NCI-H2196 (cell line): Measurements from ENCODE around the gene ESR1.
"Not testable (repeated sequence)": the region's sequence is repeated elsewhere in the genome, so short reads cannot be mapped to it uniquely, and the experiment has no call there.

Source experiments
- DNase-seq: peaks from one replicate; lab custom pipeline; 2025; ENCODE audit not compliant: unreplicated experiment; lab: John Stamatoyannopoulos, UW

The ESR1 gene

DNA sequence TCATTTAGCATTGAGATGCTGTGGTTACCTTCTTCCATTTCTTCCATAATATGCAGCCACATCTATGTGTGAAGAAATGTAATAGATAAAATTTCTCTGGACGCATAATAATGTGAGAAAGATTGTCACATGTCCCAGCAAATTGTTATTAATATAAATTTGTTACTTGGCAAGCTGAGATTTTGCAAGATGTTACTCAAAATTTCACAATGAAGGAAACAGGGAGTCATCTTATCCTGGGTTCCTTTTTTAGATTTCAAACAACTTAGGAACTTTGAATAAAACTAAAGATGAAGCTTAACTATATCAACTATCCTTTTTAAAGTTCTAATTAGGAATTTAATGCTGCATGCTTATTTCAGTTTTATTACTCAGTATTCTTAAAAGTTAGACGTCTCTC, 3.6 kb downstream of the ESR1 start:
- no peak for DNase-seq

GRCh38 chr6:151813858-151814257, 6.4 kb downstream of the ESR1 start:
- DNase-seq, result no peak

DNA sequence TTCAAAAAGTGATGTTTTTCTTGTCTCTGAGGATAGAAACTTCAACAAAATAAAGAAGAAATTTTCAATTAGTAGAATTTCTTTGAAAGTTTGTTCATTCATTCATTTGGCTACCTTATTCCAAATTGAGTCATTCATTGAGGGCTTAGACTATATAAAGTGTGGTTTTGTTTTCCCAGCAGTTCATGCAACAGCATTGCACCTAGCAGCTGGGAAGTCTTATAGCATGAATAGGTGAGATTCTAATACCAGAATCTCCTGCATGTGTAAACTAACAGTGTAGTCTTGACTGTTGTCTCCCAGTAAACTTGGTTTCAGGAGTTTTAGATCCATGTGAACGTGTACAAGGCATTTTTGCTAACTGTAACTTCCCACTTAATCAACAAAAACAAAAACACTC, 7.1 kb downstream of the ESR1 start:
- DNase-seq, result no peak

GRCh38 chr6:151822252-151823111, 15.0 kb downstream of the ESR1 start:
- DNase-seq, result no peak

GRCh38 chr6:151826517-151827142, 19.1 kb downstream of the ESR1 start:
- no peak for DNase-seq

DNA sequence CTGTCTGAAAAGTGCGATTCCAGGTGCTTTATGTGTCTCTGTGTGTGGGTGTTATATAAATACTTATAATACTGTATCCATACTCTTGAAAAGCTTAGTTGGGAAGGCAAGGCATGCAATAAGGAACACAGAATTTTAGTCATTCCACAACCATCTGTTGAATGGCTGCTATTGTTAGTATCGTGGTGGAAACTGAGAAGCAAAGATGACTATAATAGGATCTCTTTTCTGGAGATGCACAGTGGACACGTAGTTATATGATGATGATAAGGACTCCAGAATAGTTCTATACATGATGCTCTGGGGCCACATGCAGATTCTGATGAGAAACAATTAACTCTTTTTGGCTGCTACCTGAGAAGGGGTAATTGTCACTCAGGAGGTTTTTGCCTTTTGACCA, 25.2 kb downstream of the ESR1 start:
- no peak for DNase-seq

- DNase-seq, result no peak
Observed at GRCh38 chr6:151835396-151835795, 27.9 kb downstream of the ESR1 start.

DNA sequence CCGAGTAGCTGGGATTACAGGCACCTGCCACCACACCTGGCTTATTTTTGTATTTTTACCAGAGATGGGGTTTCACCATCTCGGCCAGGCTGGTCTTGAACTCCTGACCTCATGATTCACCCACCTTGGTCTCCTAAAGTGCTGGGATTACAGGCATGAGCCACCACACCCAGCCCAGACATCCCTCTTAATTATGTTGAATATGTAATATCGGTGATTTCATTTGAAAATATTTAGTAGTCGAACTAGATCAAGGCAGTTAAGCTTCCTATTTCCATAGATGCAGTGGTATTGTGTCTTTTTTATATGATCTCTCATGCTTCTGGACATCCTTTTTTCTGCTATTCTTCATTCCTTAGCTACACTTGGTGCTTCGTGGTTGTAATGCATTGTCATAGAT, 29.7 kb downstream of the ESR1 start:
- no peak for DNase-seq

DNA sequence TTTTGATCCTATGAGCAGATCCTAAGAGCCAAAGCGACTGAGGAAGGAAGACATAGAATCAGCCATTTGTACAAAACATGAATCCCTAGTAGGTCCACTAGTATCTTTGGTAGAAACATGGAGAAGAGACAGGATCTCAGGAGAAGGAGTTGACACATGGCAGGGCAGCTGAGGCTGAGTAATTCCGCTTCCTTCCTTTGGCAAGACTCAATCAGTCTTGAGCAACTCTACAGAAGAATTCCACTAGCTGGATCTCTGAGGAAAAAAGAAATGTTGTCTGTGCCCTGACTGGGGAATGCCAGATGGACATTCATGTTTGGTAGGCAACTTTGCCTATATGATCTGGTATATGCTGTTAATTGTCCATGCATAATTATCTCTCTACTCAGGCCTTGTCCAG, 35.3 kb downstream of the ESR1 start:
- no peak for DNase-seq

GRCh38 chr6:151847064-151847463, 39.6 kb downstream of the ESR1 start:
- no peak for DNase-seq

- no peak for DNase-seq
Observed at GRCh38 chr6:151850479-151851003, 43.1 kb downstream of the ESR1 start.

GRCh38 chr6:151858294-151858693, 50.8 kb downstream of the ESR1 start:
- no peak for DNase-seq

- no peak for DNase-seq
Observed at GRCh38 chr6:151862461-151862860, 55.0 kb downstream of the ESR1 start.

- not testable (repeated sequence) for DNase-seq
Observed at GRCh38 chr6:151867361-151867869, 59.9 kb downstream of the ESR1 start.

GRCh38 chr6:151869345-151869744, 61.9 kb downstream of the ESR1 start:
- DNase-seq, result no peak

DNA sequence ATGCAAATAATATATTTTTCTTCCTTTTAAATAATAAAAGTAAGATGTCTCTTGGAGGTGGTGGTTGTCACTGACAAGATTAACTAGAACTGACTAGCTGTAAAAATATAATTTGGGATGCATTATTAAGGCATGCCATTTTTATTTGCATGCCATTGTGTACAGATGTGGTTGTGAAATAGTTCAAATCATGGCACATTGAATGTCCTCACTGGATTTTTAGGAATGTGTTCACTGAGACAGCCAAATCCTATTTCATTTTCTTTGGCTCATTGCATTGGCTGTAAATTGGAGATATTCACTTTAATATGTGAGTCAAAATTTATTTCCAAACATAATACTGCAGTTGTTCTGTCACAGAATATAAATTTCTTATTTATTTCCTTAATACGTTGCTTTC, 62.3 kb downstream of the ESR1 start:
- no peak for DNase-seq

DNA sequence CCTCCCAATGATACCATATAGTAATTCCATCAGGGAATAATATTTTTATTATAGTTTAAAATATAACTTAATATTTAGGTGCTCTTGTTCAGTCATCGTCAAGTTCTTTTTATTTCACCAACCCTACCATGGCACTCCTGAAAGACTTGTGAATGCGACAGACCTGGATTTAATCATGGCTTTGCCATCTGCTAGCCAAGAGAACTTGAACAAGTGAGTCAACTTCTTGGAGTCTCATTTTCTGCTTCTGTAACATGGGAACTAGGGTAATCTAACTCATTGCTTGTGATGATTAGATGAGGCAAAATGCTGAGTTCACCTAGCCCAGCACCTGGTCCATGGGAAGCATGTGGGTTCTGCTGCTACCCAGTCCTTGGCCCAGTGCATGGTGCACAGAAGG, 62.9 kb downstream of the ESR1 start:
- DNase-seq, result no peak

GRCh38 chr6:151875524-151875923, 68.0 kb downstream of the ESR1 start:
- DNase-seq, result no peak

DNA sequence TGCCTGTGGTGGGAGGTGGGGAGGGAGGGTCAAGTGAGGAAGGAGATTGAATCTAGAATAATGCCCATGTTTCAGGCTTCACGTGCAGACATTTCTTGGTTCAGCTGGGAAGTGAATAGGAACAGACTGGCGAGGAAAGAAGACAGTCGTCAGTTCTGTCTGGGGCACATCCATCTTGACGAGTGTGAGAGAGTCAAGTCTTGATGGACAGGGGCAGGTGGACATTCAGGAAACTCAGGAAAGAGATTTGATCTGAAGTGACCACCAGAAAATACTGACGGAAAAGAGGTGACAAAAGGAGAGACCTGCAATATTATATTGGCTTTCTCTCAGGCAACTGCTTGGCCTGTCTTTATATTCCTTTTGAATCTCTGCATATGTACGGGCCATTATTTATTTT, 68.6 kb downstream of the ESR1 start:
- DNase-seq, result no peak

GRCh38 chr6:151877458-151877857, 70.0 kb downstream of the ESR1 start:
- DNase-seq, result no peak

DNA sequence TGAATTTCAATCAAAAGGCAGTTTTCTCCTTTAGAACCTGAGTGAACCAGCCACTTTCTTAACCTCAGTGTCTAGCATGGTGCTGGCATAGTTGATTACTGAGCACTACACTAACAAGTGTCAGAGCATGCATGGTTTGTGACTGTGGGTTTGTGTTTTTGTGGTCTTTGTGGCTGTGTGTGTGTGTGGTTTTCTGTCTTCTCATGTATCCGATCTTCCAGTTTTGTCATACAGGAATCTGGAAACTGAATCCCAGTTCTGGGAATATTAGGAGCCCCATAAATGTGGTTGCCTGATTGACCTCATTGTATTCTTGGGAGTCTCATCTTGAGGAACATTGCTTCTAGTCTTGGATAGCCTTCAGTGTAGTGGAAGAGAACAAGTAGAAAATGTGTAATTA, 73.7 kb downstream of the ESR1 start:
- no peak for DNase-seq

- DNase-seq, result no peak
Observed at GRCh38 chr6:151882206-151882605, 74.7 kb downstream of the ESR1 start.
